Measurements from ENCODE around the gene SLC35A1.
"Not testable (repeated sequence)": the region's sequence is repeated elsewhere in the genome, so short reads cannot be mapped to it uniquely, and the experiment has no call there.

SLC35A1 gene, protein sequence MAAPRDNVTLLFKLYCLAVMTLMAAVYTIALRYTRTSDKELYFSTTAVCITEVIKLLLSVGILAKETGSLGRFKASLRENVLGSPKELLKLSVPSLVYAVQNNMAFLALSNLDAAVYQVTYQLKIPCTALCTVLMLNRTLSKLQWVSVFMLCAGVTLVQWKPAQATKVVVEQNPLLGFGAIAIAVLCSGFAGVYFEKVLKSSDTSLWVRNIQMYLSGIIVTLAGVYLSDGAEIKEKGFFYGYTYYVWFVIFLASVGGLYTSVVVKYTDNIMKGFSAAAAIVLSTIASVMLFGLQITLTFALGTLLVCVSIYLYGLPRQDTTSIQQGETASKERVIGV

DNA sequence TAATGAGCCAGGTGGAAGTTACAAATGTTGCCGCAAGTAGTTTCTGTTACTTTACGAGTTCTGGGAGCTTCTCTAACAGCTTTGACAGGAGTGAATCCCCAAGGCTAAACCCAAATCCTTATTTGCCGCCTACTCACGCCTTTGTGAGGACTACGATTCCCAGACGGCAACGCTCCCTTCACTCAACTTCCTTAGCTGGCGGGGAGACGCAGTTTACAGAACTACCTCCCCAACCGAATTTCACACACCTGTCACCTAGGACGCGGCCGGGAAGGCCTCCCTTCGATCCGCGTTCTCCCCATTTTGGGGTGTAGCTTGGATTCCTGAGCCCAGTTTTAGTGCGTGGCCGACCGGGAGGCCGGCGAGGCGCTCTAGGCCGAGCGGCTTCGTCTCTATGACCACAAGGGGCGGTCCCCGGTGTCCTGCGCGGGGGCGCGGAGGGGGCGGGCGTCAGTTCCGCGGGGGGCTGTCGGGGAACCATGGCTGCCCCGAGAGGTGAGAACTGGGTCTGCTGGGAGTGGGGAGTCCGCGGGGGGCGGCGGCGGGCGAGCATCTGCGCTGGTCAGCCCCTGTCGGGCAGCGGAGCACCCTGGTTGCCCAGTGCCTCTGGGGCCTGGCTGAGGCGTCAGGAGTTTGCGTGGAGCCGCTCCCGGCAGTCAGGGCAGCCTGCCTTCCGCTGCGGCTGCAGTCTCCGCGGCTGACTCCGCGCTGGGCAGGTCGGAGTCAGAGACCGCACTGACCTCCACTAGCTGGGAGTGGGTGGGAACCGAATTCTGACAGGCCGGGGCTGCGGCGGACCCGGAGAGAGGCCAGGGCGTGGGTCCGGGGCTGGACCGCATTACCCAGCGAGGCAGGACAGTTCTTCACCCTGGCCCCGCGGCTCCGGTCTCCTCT is at the start of gene SLC35A1:
Gene SLC35A1 (plus strand): TSS at position 450 of the 894 bp plus-strand sequence. CDS start 30 bp downstream, at position 480.
- peak; percentile 90 for DNase-seq

DNA sequence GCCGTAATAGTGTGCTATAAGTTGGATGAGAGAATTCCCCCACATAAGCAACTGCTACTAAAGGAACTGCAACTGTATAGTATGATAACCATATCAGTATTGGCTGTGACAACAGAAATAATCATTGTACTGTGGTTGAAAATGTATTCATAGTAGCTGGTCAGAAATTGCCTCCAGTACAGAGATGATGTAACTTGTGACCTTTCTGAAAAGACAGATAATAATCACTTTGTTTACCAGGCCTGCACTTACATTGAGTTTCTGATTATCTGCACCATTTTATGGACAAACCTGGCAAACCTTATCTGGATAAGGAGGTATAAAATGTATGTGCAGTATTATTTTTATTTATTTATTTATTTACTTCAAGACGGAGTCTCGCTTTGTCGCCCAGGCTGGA is 46.0 kb upstream of the SLC35A1 start:
- no peak for DNase-seq

DNA sequence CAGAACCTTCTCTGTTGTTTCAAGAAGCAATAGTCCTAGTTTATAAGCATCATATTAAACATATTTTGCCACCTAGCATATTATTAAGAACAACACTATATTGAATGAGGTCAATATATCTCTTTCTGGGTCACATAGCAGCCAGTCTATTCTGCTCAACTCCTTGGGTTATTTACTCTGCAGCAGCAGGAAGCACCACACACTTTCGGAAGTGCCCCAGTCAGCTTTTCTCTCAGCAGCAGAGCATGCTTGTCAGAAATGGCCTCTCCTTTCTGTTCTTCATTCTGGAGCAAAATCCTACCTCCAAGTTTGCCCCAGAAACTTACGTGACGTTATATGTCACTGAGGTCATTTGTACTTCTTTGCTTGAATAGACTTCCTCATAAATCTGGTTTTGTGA is 42.3 kb upstream of the SLC35A1 start:
- DNase-seq: no peak

DNA sequence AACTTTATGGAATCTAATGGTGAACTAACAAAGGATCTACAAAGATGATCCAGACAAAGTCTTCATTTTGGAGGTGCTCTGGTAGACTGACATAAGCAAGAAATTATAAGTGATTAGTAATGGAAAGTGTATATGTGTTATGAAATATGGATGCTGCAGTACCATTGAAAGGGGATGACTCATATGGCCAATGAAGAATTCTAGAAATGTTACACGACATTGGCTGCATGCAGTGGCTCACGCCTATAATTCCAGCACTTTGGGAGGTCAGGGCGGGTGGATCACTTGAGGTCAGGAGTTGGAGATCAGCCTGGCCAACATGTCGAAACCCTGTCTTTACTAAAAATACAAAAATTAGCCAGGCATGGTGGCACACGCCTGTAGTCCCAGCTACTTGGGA is 41.5 kb upstream of the SLC35A1 start:
- DNase-seq: no peak

DNA sequence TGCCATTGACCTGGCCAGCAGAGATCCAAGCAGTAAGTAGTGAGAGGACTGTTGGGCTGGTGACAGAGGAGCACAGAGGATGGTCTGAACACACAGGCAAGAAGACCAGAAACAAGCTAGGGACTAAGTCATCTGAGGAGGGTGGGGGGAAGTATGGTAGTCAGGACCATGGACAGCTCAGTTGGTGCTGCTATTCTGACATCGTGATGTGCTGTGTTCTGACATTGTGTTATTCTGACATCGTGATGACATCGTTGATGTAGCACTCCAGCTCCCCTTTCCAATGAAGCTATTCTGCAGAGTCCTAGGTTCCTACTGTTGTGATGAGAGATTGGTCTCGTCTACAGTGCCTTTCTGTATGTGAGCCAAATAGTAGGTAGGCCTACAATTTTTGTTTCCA is 36.3 kb upstream of the SLC35A1 start:
- peak; percentile 88 for DNase-seq

DNA sequence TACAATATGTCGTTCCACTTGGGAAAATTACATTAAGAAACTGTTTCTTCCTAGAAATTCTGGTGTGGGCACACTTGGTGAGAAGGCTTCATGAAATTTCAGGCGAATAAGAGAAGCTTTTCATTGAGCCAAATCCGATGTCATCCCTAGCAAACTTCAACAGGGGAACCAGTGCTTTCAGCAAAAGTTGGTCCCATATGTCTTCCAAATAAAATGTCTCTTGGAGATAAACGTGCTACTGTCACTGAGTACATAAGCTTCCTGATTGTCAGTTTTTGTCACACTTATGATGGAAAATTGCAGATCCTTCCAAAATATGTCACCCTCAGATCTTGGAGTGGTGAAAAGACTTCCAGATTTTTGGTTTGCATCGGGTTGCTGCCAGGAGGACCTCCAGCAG is 31.1 kb upstream of the SLC35A1 start:
- no peak for DNase-seq

DNA sequence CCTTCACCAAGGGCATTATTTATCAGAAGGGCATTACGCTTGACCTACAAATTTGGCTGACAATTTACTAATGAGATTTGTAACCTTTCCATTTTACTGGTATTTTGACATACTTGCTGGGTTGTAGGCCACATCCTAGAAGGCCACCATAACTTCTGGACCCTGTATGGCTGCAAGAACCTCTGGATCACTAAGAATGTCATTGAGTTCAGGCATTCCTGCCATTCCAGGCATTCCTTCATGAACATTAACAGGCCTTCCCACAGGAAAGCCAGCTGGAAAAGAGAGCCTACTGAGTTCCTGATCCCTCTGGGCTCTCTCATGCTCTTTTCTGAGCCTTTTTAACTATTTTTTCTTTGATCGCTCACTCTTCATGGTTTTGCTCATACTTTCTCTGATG is 28.4 kb upstream of the SLC35A1 start:
- DNase-seq: peak; percentile 82

DNA sequence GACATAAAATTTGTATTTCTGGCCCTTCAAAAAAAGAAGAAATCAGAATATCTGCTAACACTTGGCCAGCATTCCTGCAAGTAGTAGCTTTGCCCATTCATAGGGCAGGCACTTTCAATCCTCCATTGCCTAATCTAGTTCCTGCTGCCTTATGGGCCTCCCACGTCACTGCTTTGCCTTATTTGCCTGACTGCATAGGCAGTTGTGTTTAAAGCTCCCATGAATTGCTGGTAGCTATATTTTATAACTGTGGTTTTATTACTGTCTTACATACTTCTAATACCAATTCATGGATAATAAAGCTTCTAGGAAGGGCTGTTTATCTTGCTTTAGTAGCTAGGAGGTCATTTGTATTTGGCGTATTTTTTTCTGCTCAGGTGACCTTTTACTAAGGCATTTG is 7.7 kb upstream of the SLC35A1 start:
- no peak for DNase-seq

DNA sequence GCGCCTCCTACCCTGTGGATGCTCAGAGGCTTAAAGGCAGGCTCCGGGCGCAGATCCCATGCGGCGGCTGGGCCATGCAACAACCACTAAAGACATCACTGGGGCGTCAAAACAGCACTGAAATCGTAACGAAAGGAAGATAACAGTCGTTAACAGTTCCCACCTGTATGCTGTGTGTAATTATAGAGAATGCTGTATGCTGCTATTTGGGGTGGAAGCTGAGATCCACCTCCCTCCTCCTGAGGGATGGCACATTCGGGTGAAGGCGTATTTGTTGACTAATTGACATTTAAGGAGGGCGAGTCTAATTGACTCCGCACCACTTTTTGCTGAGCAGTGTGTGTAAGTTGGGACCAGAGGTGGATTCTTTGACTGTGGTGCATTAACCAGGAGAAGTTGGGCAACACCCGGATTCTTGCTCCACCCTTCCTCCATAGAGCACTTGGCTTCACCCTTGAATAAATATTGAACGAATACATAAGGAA is 687 bp downstream of the SLC35A1 start:
- no peak for DNase-seq

DNA sequence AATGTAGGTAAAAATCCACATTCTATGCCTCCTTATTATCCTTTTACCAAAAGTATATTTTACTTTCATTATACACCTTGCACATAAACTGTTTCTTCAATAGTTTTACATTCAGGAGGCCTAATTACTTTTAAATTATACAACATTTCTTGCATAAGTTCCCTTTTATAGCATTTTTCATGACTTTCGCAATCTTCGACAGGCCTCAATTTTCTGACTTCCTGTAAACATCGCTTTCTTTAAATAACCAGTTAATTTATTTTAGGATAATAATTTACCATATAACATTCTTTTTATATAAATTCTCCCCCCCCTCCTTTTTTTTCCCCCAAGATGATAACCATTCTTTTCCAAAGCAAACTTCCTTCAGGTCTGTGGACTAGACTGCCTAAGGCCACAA is 9.2 kb downstream of the SLC35A1 start:
- DNase-seq: no peak

DNA sequence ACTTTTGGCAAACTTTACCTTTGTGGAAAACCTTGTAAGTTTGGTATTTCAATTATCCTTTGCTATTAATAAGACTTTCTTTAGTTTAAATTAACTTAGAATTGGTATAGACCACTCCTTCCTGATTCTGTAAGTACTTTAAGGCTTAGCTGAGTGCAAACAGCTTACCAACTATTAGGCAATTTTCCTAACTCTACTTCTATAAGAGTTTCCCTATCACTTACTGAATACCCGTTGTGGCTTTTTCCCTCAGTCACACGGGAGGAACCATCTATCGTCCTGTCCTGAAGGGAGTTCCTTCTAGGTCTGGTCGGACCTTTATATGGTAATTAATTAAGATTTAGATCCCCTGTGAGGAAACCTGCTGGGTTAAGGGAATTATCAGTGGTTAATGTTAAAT is 9.6 kb downstream of the SLC35A1 start:
- no peak for DNase-seq

DNA sequence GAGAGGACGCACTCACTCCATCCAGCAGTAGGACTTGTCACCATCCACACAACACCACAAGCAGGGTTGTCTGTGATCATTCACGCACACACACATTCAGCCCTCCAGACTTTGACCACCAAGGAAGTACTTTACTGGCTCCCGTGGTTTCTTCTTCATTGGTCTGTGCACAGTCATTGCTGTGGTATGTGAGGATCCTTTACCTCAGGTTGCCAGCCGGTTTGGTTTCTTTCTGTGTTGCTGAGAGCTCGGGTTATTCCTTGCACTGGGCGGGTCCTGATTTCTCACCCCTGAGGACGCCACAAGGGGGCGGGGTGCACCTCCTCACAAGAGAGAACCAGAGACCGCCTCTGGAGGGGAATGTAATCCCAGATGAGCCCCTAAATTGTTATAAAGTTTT is 11.2 kb downstream of the SLC35A1 start:
- peak; percentile 96 for DNase-seq

DNA sequence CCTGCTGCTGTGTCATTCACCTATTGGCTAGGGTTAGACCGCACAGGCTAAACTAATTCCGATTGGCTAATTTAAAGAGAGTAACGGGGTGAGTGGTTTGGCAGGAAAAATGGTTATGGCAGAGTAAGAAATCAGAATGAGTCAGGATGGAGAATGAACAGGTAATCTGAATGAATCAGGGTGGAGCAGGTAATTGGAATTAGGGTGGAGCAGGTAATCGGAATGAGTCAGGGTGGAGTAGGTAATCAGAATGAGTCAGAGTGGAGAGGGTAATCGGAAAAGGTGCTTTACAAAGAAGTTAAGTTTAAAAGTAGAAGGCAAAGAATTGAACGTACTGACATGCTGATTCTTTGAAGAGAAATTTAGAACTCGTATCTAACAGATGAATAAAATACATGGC is 11.7 kb downstream of the SLC35A1 start:
- DNase-seq: no peak

DNA sequence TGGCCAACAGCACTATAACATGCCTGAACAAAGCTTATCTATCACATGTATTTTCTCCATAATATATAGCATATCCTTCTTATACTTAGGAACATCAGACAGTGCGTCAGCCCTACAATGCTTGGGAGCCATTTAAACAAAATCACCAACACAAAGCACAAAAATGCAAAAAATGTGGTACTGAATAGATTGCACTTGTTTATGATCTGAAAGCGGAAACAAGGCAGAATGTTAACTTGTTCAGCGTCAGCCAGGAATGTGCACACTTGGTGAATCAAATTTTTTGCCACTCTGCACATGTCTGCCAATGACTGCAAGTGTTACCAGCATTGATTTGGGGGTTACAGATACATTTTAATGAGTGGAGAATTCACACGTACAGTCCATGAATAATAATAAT is 14.8 kb downstream of the SLC35A1 start:
- DNase-seq: no peak

DNA sequence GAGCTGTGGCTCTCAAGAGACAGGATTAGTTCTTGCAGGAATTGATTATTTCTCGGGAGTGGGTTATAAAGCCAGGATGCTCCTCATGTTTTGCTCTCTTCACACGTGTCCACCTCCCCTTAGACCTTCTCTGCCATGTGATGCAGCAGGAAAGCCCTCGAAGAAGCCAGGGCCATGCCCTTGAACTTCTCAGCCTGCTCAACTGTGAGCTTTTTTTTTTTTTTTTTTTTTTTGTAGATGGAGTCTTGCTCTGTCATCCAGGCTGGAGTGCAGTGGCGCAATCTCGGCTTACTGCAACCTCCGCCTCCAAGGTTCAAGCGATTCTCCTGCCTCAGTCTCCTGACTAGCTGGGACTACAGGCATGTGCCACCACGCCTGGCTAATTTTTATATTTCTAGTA is 16.6 kb downstream of the SLC35A1 start:
- not testable (repeated sequence) for DNase-seq

DNA sequence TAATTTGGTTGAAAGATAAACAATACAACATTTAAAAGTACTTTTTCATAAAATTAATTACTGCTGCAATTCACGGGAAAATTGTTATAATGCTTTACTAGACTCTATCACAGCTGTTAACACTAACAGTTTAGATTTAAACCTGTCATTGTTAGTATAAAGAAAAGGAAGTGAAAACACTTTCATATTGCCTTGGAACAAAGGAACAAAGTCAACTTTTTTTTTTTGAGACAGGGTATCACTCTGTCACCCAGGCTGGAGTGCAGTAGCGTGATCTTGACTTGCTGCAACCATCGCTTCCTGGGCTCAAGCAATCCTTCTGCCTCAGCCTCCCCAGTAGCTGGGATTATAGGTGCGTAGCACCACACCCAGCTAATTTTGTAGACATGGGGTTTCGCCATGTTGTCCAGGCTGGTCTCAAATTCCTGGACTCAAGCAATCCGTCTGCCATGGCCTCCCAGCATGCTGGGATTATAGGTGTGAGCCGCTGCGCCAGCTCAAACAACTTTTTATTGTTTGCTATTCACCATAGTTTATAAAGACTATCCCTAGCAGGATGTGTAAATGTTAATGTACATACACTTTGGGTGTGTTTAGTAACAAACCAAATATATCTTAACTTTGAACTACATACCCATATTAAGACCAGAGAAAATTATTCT is 22.1 kb downstream of the SLC35A1 start:
- no peak for DNase-seq

DNA sequence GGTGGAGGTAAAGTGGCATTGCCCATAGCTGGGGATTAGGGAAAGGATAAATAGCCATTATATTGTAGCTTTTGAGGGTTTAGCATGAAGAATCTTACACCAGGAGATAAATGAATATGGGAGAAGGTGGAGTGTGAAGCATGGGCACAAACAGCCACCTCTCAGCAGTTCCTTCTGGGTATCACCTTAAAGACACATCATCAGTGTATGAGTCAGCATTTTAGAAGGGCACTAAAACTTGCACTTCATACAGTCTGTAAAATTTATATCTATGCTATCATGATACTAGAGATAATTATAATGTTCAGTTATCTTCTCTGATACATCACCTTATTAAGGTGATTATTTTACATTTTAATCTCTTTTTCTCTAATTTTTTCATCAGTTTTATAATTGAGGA is 25.3 kb downstream of the SLC35A1 start:
- DNase-seq: no peak

DNA sequence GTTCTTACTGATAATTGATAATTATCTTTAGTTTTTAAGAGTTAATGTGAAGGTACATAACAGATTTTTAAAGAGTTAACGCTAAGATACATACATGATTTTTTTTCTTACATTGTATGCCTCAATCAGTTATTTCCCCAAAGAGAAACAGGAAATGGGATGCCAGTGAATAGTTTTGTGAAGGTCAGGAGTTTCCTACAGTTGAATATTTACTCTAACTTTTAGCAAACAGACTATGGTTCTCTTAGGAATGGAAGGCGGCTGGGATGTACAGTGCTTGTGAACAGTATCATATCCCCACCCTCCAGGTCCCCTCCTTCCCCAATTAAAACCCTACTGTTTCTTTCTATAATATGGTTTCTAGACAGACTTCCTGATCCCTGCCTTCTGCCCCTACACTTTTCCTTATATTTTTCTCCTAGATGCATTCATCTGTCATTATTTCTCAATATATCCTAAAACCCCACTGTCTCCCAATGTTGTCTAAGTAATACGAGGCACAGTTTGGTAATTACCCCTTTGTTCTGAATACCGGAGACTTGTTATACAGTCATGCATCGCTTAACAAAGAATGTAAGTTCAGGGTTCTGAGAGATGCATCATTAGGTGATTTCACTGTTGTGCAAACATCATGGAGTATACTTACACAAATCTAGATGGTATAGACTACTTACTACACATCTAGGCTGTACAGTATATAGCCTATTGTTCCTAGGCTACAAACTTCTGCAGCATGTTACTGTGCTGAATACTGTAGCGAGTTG is 29.2 kb downstream of the SLC35A1 start:
- no peak for DNase-seq

DNA sequence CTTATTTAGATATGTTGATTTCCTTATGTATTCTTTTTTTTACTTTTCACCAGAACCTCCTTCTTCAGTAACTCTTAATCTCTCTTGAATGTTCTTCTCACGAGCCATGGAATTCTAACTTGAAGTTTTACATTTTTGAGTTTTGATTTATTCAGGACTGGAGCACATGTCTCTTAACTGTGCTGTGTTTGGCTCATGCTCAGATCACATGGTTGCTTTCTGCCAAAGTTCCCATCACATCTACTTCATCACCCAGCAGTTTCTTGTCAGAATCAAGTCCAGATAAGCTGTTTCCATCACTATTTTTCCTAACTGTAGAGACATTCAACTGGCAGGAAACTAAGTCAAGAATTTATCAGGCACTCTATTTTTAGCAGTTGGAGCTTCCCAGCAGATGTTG is 31.7 kb downstream of the SLC35A1 start:
- DNase-seq: no peak

DNA sequence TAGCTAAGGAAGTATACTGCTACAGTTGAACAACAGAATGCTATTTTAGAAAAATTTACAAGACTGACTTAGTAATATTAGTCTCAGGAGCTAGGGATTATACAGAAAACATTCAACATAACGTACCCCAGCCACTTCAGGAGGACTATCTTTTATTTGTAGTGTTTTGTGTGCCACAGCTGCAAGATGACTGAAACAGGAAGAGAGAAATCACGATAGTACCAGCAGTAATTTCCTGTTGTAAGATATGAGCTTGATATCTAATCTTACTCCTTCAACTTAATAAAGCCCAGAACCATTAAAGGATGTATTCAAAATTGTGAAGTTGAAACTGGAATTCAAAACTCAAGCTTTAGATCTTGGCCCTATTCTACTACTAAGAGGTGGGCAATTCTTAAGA is 42.1 kb downstream of the SLC35A1 start:
- no peak for DNase-seq

DNA sequence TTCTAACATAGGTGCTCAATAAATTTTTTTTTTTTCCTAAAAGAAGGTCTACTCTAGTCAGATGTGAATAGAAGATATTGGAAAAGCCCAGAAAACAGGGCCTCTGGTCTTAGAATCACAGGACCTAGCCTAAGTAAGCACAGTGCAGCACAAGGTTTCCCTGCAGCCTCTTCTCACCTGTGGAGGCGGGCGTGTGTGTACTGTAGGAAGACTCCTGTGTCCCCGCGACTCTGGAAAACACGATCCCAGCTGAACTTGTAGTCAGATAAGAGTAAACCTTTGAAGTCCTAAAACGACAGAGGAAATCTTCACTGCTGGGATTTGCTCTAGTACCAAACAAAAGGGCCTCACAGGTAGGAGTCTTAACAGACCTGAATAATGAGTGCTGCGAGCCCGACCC is 45.7 kb downstream of the SLC35A1 start:
- no peak for DNase-seq

DNA sequence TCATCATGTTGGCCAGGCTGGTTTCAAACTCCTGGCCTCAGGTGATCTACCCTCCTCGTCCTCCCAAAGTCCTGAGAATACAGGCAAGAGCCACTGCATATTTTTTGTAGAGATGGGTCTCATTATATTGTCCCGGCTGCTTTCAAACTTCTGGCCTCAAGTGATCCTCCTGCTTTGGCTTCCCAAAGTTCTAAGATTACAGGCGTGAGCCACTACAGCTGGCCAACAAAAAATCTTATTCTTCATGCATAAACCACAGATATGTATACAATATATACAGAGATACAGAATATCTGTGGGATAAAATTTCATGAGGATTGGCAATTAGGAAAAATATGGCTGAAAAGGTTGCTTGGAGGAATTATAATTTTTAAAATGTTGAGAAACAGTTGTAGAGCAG is 49.9 kb downstream of the SLC35A1 start:
- DNase-seq: no peak

DNA sequence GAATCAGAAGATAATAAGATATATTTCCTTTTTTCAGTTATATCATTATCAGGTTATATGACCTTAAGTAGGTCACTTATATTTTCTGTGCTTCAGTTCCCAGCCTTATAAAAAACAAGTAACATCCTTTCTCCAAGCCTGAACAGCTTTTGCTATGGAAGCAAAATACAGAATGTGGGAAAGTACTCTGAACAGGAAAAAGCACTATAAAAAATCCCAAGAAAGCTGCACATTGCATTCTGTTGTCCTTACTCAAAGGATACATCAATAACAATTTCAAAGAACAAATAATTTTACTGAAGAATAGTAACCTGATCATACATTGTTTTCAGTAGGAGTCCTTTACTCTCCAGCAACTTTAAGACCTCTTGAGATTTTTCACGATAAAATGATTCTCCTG is 56.4 kb downstream of the SLC35A1 start:
- no peak for DNase-seq

Measured in islet precursor cell (in vitro differentiated cells).